NCI-H748 treated with DMSO at 0.1 percent for 48 hours (cell line): ENCODE data around the gene MLEC.
"Not testable (repeated sequence)": the region's sequence is repeated elsewhere in the genome, so short reads cannot be mapped to it uniquely, and the experiment has no call there.

Experiments used
- DNase-seq: peaks from one replicate; lab custom pipeline; 2025; lab: John Stamatoyannopoulos, UW

Gene MLEC

DNA sequence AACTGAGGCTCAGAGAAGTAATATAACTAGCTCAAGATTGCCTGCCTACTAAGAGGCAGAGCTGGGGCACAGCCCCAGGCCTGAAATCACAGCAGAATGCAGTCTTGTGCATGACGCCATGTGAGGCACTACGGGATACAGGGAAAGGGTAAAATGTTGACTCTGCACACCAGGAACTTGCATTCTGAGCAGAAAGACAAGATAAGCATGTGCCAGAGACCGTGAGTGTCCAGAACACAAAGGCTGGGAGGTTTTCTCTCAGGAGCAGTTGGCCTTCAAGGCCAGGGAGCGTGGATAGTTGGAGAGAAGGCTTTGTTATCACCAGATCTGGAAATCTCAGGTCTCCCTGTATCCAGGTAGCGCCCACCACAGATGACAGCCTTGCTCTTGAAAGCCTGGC is 23.2 kb upstream of the MLEC start:
- no peak for DNase-seq

- no peak for DNase-seq
Observed at GRCh38 chr12:120666571-120667390, 20.2 kb upstream of the MLEC start.

GRCh38 chr12:120668091-120668867 is 18.7 kb upstream of the MLEC start:
- no peak for DNase-seq

DNA sequence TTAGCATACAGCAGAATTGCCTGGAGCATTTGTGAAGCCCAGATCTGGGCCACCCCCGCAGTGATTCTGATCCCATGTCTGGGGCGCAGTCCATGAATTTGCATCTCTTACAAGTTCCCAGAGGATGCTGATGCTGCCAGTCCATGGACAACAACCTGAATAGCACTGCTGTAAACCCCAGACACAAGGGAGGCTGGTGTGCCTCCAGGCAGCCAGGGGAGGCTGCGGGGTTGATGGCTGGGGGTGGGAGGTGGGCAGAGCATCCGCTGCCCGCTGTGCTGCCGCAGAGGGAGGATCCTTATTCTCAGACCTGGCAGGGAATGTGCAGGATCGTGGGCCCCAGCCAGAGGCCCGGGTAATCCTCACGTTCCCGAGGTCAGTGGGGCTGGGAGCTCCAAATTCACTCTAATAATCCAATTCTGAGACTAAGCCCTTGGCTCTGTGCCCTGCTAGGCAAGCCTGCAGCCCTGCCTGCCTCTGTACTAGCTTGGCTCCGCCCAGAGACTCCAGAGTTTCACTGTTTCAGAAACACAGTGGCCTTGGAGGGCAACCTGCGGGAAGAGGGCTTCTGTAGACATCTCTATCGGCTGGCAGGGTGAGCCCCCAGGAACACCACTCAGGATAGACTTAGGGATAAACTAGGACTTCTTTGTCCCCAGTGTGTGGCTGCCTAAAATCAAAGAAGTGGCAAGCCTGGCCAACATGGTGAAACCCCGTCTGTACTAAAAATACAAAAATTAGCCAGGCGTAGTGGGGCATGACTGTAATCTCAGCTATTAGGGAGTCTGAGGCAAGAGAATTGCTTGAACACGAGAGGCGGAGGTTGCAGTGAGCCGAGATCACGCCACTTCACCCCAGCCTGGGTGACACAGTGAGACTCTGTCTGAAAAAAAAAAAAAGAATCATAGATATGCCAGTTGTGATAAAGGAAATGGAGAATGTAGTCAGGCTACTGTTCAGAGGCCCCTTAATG is 17.8 kb upstream of the MLEC start:
- DNase-seq = no peak

DNA sequence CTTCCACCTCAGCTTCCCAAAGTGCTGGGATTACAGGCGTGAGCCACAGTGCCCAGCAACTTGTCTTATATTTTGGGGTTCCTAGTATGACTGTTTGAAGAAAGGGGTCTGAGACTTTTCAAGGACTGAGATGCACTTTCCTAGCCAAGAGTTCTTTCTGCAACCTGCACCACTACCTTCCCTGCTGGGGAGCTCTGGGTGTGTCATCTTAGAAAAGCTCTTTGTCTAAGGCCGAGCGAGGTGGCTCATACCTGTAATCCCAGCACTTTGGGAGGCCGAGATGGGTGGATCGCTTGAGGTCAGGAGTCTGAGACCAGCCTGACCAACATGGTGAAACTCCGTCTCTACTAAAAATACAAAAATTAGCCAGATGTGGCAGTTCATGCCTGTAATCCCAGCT is 16.7 kb upstream of the MLEC start:
- not testable (repeated sequence) for DNase-seq

- no peak for DNase-seq
Observed at GRCh38 chr12:120670667-120671066, 16.3 kb upstream of the MLEC start.

GRCh38 chr12:120674097-120674636 is 12.8 kb upstream of the MLEC start:
- DNase-seq = no peak

GRCh38 chr12:120677765-120678473 is 9.0 kb upstream of the MLEC start:
- no peak for DNase-seq

GRCh38 chr12:120678572-120678971 is 8.4 kb upstream of the MLEC start:
- DNase-seq = no peak

GRCh38 chr12:120680165-120680738 is 6.7 kb upstream of the MLEC start:
- DNase-seq = no peak

- DNase-seq = no peak
Observed at GRCh38 chr12:120684523-120684932, 2.4 kb upstream of the MLEC start.

DNA sequence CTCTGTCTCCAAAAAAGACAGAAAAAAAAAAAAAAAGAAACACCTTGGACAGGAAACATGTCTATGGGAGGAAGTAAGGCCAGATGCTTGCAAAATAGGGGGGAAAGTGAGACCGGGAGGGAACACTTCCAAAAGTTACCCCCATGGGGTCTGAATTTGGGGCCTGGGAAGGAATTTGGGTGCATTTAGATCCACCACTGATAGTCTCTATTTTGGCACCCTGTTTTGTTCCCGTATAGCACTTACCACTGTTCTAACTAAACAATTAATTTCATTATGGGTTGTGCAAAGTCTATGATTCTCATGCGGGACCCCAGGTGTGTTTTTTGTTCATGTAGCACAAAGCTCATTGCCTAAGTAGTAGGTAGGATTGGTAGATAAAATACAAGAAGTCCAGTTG is 1.4 kb upstream of the MLEC start:
- DNase-seq = no peak

DNA sequence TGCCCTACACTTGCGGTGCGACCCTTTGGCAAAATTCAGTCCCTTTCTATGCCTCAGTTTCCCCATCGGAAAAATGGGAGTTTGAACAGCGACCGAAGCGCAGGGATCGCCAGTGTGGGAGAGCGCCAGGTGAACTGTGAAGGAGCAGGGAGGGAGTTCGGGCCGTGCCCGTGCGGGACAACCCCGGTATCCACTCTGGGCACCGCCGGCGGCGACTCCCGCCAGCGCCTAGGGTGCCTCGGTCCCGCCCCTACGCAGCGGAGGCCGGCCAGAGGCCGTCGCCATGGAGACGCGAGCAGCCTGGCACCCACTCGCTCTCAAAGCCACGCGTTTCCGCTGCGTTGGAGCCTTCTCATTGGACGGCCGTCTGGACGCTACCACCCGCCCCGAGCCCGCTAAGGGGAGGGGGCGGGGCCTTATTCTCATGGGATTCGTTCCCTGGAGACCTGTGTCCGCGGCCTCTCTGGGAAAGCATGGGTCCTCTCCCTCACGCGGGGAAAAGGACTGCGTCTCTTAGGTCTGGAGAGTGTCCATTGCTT is 729 bp upstream of the MLEC start:
- peak; percentile 96 for DNase-seq

DNA sequence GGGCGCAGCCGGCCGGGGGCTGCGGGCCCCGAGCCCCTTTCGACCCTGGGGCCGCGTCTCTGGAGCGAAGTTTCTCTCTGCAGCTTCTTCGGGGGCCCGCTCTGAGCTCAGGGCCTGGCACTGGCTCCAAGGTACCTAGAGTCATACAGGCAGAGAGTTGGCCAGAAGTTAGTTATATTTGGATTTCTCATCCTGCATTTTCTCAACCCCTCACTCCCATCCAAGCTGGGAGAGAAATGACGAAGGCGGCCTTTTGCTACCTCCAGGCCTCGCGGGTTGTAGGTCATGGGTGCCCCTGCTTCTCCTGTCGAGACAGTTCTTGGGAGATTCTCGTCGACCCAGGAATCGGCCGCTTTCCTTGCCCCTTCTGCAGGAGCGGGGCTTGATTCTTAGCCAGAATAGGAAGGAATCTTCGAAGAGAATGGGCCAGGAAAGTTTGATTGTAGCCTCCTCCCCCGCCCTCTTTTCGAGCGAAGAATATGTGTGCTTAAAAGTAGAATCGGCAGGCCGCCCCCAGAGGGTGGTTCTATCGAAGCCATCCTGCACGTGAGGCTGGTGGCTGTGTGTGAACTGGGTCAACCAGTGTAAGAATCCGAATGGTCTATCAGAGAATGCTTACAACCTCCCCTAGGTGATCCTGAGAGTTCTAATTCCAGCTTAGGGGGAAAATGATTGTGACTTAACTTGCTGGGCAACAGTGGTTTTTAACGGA is 785 bp downstream of the MLEC start:
- no peak for DNase-seq

- no peak for DNase-seq
Observed at GRCh38 chr12:120688527-120689071, 1.6 kb downstream of the MLEC start.

GRCh38 chr12:120689397-120690082 is 2.6 kb downstream of the MLEC start:
- no peak for DNase-seq

GRCh38 chr12:120690083-120690450 is 3.1 kb downstream of the MLEC start:
- DNase-seq = no peak

GRCh38 chr12:120690978-120691377 is 4.0 kb downstream of the MLEC start:
- DNase-seq = no peak

GRCh38 chr12:120692524-120693033 is 5.6 kb downstream of the MLEC start:
- DNase-seq = no peak
